Astrocyte of the spinal cord (primary cell): ENCODE data around the gene CLCN7.

Experiments
- DNase-seq: peaks from one replicate; pipeline ENCODE4 v3.0.0; 2011; ENCODE audit warnings: low read depth, low spot score
- H3K4me3 ChIP-seq: 2 replicates; pipeline ENCODE4 v1.5.1; 2011; ENCODE audit warnings: low read depth, mild to moderate bottlenecking, low read length, moderate library complexity
- CTCF ChIP-seq: IDR thresholded peaks from 2 replicates; pipeline ENCODE4 v1.5.1; 2012; ENCODE audit warnings: low read depth, mild to moderate bottlenecking, low read length, inconsistent platforms
- in situ Hi-C: cut with HindIII; loops from 2 replicates; pipeline ENCODE4 v1.10.0; 2017; ENCODE audit warnings: low sequenced_read_pairs

CLCN7 gene

GRCh38 chr16:1514507-1514906 lies 39.7 kb upstream of the CLCN7 start:
- no peak for DNase-seq
- H3K4me3 ChIP-seq = no peak overlapping the region
- in situ Hi-C loops = no loop called here
- no peak for TF ChIP-seq CTCF

GRCh38 chr16:1512774-1513173 lies 37.9 kb upstream of the CLCN7 start:
- no peak for DNase-seq
- no peak overlapping the region for H3K4me3 ChIP-seq
- in situ Hi-C loops = no loop called here
- TF ChIP-seq CTCF = no peak

- TF ChIP-seq CTCF = no peak
- in situ Hi-C loops = no loop called here
- no peak overlapping the region for H3K4me3 ChIP-seq
- no peak for DNase-seq
Observed at GRCh38 chr16:1511662-1512569, 37.1 kb upstream of the CLCN7 start.

GRCh38 chr16:1510941-1511351 lies 36.1 kb upstream of the CLCN7 start:
- in situ Hi-C loops = no loop called here
- DNase-seq = no peak
- TF ChIP-seq CTCF = no peak

GRCh38 chr16:1510272-1510671 lies 35.4 kb upstream of the CLCN7 start:
- in situ Hi-C loops = no loop called here
- no peak overlapping the region for H3K4me3 ChIP-seq
- no peak for TF ChIP-seq CTCF
- no peak for DNase-seq

More at GRCh38 chr16:1510941-1511351, 36.1 kb upstream of the CLCN7 start:
- no peak overlapping the region for H3K4me3 ChIP-seq

GRCh38 chr16:1509307-1510221 lies 34.7 kb upstream of the CLCN7 start:
- in situ Hi-C loops = no loop called here
- DNase-seq = no peak
- TF ChIP-seq CTCF = no peak
- no peak overlapping the region for H3K4me3 ChIP-seq
